PC-9 (cell line): Measurements from ENCODE around the gene GRWD1.

Experiments
- CTCF ChIP-seq: fragments of 200-600 bp; sonication (generic); conservative IDR thresholded peaks from 2 replicates; pipeline ENCODE4 v1.6.1; 2017; ENCODE audit warnings: mixed run types, antibody characterized with exemption, mild to moderate bottlenecking, moderate library complexity
- EZH2 ChIP-seq: fragments of 200-600 bp; sonication (generic); IDR thresholded peaks from 2 replicates; pipeline ENCODE4 v1.8.0; 2017; ENCODE audit warnings: antibody characterized with exemption, low read depth

- TF ChIP-seq CTCF (no peak), EZH2 (no peak)
These were observed 26.4 kb upstream of the GRWD1 start for GRCh38 chr19:48419158-48419920.
